Retina (tissue), 1 donor: ENCODE results near the gene TOP3A.
"Not testable (repeated sequence)": the region's sequence is repeated elsewhere in the genome, so short reads cannot be mapped to it uniquely, and the experiment has no call there.

Source experiments
- DNase-seq: peaks from one replicate; pipeline ENCODE4 v3.0.0-alpha.2; 2016

Gene TOP3A

GRCh38 chr17:18314731-18315561 lies at the start of gene TOP3A, which contains the start of gene SMCR8:
TOP3A (minus strand) TSS chr17:18314994; CDS start chr17:18314778, 216 bp downstream.
SMCR8 (plus strand) TSS chr17:18315293; CDS start chr17:18315790, 497 bp downstream.
- DNase-seq = peak; percentile 97

GRCh38 chr17:18364166-18364565 lies 49.4 kb upstream of the TOP3A start:
- no peak for DNase-seq

DNA sequence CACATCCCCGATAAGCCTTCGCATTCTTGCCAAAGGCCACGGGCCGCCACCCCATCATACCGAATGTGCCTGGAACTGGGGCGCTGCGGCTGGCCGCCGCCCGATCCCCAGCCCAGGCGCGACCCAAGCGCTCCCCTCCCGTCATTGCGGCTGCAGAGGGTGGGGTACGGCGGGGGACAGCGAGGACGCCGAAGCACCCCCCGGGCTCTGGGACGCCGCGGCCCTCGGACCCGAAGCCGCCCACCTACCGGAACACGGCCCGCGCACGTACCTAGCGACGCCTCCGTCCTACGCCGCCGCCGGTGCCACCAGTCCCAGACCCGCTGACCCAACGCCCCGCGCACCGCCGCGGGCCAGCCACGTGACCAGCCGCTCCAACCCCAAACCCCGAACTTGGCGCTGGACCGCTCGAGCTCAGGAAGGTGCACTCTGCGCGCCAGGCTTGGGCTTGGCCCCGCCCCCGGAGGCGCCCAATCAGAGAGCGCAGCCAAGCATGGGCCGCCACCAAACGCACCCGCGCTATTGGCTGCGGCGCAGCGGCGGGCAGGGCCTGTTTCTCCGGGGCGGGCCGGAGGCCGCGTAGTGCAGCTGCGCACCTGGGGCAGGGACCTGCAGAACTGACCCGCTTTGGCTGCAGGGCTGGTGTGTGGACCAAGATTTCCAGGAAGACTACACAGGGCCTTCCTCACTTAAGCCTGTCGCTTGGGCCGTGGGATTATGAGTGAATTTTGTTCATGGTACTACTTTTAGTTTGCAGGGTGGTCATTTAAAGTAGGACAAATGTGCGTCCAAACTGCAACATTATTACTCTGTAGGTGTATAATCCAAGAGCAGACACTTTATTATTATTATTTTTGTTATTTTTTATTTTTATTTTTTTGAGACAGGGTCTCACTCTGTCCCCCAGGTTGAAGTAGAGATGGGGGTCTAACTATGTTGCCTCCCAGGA lies 48.6 kb upstream of the TOP3A start, which contains the start of gene SHMT1:
Gene SHMT1 (minus strand): TSS at position 450 of the 949 bp plus-strand sequence. CDS start 7,569 bp downstream, outside the sequence.
- DNase-seq = peak; percentile 93

DNA sequence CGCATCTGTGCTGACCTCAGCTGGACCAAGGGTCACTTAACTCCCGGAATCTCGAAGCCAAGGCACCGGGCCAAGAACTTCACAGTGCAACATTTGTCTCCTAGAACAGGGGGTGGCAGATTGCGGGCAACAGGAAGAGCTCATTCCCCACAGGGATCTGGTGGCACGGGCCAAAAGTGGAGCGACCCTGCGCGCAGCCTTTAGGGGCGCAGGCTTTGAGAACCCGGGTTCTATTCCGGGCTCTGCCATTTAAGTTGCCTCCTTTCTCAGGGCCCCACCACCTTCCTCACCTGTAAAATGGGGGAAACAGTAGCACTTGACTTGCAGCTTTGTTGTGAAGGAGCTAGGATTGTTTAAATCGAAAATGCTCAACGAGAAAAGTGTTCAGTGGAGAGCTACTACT lies 47.9 kb upstream of the TOP3A start:
- DNase-seq = no peak

DNA sequence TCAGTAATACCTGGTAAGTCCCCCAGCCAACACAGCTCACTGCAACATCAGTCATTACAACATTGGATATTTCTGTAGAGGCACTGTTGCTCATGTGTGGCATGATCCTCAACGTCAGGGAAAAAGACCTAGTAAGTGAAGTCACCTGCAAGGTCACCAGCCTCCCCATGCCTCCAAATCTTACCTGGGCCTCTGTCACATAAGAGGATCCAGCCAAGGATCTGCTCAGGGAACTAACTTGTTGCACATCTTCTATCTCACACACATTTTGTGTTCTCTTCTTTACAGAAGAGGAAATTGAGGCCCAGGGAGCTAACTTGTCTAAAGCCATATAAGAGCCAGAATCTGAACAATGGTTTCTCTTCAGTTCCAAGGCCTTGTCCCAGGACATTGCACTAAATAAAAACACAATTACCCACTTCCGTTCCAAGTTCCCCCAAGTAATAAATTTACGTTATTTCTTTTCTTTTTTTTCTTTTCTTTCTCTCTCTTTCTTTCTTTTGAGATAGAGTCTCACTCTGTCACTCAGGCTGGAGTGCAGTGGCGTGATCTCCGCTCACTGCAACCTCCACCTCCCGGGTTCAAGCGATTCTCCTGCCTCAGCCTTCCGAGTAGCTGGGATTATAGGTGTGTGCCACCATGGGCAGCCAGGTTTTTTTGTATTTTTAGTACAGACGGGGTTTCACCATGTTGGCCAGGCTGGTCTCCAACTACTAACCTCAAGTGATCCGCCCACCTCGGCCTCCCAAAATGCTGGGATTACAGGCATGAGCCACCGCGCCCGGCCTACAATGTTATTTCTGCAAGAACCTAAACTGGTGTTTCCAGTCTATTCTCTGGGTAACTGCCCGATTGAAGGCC lies 47.3 kb upstream of the TOP3A start:
- no peak for DNase-seq

DNA sequence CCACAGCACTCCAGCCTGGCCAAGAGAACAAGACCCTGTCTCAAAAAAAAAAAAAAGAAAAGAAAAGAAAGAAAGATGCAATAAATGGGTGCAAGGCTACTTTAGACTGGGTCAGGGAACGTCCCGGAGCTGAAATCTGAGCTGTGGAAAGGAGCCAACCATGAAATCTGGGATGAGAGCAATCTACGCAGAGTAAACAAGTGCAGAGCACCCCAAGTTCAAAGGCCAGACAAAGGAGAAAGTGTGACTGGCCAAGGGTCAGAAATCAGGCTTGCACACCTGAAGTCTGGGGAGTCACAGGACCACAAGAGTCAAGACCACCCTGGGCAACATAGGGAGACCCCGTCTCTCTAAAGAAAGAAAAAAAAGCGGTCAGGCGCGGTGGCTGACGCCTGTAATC lies 45.7 kb upstream of the TOP3A start:
- no peak for DNase-seq

DNA sequence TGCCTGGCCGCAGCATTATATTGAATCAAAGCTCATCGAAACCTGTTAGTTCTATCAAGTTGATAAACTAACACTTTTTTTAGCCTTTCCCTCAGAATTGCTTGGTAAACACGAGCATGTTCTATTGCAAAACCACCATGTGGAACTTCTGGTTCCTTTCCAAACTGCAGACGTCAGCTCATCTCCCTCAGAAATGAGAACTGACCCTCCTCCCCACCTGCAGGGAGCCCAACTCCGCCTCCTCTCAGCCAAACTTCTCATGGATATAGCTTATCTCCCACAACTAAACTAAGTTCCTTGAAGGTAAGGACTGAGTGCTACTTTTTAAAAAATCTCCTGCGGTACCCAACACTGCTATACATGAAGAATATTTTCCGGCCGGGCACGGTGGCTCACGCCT lies 41.8 kb upstream of the TOP3A start:
- DNase-seq = no peak

GRCh38 chr17:18353541-18353940 lies 38.7 kb upstream of the TOP3A start:
- DNase-seq = no peak

DNA sequence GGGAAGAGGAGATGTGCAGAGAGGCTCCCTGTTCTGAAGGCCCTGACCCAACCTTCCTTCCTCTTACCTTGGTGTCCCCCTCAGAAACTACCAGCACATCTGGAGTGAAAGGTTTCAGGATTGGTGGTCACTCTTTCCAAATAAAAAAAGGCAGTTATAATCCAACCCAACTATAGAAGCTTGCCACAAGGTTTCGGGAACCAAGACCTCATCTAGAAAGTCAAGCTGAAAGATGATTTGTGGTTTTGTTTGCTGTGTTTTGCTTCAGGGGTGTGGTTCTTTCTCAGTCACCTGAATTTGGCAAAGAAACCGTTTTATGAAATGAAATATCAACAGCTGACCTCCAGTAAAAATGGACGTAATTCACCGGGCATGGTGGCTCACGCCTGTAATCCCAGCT lies 29.2 kb upstream of the TOP3A start:
- no peak for DNase-seq

DNA sequence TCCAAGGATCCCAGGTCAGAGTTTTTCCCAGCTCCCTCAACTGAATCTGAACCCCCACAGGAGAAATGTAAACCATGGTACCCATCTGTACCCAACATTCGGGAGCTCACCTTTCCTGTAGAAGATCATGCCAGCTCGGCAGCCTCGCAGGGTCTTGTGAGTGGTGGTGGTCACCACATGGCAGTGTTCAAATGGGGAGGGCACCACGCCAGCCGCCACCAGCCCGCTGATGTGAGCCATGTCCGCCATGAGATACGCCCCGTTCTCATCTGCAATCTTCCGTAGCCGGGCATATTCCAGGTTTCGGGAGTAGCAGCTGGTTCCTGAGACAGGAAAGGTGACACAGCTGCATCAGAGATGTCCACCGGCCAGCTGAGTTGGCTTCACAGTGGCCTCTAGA lies 25.1 kb upstream of the TOP3A start:
- DNase-seq = no peak

DNA sequence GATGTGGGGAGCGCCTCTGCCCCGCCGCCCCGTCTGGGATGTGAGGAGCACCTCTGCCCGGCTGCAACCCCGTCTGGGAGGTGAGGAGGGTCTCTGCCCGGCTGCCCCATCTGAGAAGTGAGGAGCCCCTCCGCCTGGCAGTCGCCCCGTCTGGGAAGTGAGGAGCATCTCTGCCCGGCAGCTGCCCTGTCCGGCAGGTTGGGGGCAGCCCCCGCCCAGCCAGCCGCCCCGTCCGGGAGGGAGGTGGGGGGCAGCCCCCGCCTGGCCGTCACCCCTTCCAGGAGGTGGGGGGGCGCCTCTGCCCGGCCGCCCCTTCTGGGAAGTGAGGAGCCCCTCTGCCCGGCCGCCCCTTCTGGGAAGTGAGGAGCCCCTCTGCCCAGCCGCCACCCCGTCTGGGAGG lies 23.4 kb upstream of the TOP3A start:
- DNase-seq = not testable (repeated sequence)

DNA sequence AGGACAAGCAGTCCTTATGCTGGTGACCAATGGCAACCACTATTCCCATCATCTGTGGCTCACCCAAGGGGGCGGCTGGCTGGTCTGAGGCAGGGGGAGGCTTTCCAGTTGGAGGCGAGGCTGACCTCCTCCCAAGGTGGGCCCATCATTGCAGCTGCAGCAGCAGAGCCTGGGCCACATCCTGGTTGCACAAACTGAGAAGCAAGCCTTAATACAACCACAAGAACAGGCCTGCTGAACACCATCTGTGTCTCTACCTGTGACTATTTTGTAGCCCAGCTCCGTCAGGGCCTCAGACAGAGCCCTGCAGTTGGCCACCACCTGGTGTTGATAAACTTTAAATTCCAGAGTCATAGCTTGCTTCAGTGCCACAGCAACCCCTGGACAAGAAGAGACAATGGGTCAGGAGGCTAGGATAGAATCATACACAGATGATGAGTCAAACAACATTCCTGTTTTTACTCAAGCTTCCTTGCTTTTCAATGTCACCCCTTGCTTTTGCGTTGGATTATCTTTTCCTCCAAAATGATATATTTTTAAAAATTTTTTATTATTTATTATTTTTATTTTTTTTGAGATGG lies 18.2 kb upstream of the TOP3A start:
- DNase-seq = no peak

GRCh38 chr17:18331879-18332278 lies 17.1 kb upstream of the TOP3A start:
- no peak for DNase-seq

- no peak for DNase-seq
Measured at GRCh38 chr17:18328643-18329204, 13.9 kb upstream of the TOP3A start.

- DNase-seq = no peak
Measured at GRCh38 chr17:18327556-18327955, 12.8 kb upstream of the TOP3A start.

DNA sequence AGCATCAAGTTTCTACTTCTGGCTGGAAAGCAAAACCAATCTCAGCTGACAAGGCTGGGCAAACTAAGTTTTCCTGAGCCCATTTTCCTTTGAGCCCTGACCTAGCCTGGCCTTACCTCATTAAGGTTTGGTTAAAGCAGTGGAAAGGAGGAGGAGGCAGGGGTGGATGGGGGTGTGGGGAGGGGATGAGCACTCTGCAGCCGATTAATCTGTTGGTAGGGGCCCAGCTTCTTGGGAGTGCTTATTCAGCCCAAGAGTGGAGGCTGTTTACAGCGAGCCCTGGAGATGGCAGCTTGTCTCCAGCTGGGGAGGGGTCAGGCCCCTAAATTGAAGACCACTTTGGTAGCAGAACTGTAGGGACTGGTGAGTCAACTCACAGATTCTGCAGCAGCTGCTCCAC lies 12.3 kb upstream of the TOP3A start:
- no peak for DNase-seq

DNA sequence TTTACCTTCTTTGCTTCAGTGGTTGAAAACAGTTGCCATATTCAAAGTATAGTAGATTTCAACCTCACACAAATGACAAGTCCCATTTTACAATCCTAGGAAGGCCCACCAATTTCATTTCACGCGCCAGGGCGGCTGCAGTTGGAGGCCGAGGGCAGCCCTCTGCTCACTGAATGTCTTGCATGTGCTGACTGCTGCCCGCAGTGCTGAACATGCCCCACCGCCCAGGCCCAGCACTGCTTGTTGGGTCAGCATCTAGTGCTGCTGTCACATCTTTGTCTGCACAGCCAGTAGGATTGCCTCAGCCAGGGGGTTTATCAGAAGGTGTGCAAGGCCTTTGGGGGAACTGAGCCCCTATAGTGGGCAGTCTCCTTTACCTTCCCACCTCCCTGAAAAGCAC lies 11.8 kb upstream of the TOP3A start:
- DNase-seq = no peak

DNA sequence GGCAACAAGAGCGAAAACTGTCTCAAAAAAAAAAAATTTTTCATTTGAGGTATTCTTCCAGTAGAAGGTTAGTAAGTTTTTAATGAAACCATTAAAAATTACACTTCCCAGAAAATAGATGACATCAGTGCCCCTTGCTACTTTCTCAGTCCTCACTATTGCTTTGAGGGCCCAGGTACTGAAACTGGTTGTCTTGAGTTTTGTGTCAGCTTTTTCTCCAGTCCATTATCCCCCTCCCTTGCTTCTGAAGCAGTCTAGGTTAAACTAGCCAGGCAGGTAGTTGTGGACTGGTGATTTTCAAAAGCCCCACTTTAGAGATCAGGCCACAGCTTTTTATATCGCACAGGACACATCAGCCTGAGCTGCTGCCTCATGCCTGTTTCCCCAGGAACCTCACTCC lies 11.2 kb upstream of the TOP3A start:
- no peak for DNase-seq

DNA sequence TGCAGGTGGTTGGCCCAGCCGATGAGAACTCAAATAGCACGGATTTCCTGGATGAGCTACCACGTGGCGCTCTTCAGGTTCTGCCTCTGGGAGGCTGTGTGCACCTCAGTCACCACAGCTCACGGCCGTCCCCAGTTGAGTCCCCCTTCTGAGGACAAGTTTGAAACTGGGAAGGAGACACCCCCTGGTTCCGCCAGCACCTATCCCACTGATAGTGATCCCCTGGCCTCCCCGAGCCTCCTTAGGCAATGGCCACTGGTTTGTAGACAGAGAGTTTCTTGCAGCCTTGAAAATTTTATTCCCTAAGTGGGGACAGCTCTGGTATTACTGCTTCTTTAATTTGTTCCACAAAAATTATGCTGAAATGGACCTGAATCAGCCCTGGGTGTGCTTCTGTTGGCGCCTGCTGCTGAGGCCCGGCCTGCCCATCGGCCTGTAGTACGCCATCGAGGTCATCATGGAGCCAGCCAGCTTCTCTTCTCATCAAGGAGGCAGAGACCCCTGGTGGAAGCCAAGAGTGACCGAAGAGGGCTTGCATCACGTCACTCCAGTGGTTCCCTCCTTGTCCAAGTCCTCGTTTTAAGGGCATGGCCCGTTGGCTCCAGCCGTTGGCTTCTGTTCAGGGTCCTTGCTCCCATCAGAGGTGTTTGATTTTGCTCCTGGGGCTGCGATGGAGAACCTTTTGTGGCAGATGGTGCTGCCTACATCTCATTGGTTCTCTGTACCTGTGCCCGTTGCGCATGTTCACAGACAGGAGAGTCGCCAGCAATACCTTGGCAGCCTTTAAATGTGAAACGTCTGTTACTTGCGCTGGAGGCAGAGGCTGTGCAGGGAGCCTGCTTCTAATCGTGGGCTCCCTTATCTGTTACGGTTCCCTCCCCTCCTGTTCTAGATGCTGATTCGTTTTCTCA lies 9.6 kb upstream of the TOP3A start:
- DNase-seq = no peak

DNA sequence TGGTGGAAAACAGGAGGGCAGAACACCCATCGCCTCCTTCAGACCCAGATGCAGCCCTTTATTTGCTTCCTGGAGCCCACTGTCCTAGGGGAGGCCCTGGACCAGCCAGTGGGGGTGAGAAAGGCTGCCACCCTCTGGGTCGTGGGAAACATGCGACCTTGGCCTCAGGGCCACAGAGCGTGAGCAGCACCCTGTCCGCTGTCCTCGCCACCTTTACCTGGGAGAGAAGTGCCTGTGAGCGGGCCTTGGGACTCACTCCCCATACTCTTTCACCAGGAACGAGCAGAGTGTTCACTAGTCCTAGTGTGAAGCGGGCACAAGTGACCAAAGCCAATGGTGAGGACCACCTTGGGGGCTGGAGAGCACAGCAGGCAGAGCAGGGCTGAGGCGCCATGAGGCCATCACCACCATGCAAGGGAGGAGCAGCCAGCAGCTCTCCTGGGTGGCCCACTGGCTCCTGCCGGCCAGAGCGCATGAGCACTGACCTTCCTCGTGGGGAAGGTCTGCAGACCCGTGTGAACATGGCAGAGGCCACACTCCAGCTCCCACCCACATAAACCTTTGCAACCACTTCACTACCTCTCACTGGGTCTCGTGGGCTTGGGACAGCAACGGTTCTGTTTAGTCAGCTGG lies 8.8 kb upstream of the TOP3A start:
- DNase-seq = no peak
